ENCODE measurements around the gene KCNA1. TPM values are rescaled to one million over a fixed set of nuclear protein-coding genes. Genes with fewer than 3 reads are reported as not detected.

Gene KCNA1
- total RNA-seq, 1 donor from 2014 or later: not detected

GRCh38 chr12:4908684-4909409 lies 858 bp upstream of the KCNA1 start:
- ATAC-seq (no peak), DNase-seq (ENCODE audit: missing footprints) (no peak)
- intact Hi-C loops (cut with DNase I): no loop called here

- ATAC-seq (no peak), DNase-seq (ENCODE audit: missing footprints) (no peak)
- intact Hi-C loops (cut with DNase I): no loop called here
Observed at GRCh38 chr12:4909410-4909733, 333 bp upstream of the KCNA1 start.

DNA sequence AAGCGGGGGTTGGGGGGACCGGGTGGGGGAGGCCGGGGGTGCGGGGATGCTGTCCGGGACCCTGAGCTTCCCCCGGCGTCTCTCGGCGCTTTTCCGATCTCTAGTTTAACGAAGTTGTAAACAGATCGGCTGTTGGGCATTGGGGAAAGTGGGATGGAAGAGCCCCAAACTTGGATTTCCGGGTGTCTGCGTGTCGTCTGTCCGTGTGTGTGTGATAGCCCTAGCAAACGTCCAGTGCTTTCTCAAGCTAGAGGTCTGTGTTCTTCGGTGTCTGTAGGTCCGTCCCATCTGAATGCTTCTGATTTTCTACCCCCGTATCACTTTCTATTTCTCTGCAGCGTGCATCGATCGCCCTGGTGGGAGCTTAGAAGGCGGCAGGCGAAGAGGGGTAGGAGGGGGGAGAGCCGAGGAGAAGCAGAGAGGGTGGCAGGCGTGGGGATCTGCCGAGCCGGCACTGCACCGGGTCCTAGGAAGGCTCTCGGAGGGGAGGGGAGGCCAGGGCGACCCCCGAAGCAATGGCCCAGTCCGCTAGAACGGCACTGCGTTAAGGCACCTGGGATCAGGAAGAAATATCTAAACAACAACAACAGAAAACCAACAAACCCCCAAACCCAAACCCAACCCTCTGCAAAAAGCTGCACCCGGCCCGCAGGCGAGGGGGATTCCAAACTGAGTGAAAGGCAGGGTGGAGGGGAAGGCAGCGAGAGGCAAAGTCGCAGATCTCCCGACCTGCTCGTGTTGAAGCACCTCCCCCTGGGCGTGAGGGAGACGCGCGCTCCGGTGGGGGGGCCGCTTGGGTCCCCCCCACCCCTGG lies 1.0 kb downstream of the KCNA1 start:
- DNase-seq (ENCODE audit: missing footprints) (no peak), ATAC-seq (no peak)
- intact Hi-C loops (cut with DNase I): no loop called here

GRCh38 chr12:4911316-4911994 lies 1.8 kb downstream of the KCNA1 start:
- ATAC-seq (no peak), DNase-seq (ENCODE audit: missing footprints) (no peak)
- intact Hi-C loops (cut with DNase I): no loop called here

DNA sequence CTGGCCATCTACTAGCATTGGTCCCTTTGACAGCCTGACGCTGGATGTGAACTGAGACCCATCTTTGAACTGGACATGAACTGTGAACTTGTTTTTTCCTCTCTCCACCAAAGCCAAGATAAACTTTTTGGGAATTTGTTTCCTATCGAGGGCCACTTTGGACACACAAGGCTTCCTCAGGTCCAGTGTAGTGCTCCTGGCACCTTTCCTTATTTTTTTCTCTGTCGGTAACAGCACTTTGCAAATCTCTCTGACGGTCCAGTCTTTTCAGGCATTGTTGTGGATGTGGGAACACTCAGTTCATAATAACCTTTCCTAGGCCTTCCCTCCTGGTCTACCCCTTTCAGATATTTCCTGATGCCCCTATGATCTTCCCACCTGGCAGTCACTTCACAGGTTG lies 5.0 kb downstream of the KCNA1 start:
- DNase-seq (ENCODE audit: missing footprints): no peak
- ATAC-seq: no peak
- intact Hi-C loops (cut with DNase I): no loop called here

- intact Hi-C loops (cut with DNase I): no loop called here
- ATAC-seq (no peak), DNase-seq (ENCODE audit: missing footprints) (no peak)
Observed at GRCh38 chr12:4915752-4916151, 6.0 kb downstream of the KCNA1 start.

- ATAC-seq (no peak), DNase-seq (ENCODE audit: missing footprints) (no peak)
- intact Hi-C loops (cut with DNase I): no loop called here
Observed at GRCh38 chr12:4918950-4919660, 9.4 kb downstream of the KCNA1 start.

DNA sequence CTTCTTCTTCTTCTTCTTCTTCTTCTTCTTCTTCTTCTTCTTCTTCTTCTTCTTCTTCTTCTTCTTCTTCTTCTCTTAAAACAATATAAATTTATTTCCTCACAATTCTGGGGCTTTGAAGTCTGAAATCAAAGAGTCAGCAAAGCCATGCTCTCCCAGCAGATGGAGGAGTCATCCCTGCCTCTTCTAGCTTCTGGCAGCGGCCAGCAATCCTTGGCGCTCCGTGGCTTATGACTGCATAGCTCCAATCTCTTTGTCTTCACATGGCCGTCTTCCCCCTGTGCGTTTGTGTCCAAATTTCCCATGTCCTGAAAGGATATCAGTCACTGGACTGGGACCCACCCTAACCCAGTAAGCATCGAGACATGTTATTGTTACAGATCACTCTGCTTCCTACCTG lies 22.9 kb downstream of the KCNA1 start:
- ATAC-seq (no peak), DNase-seq (ENCODE audit: missing footprints) (no peak)
- intact Hi-C loops (cut with DNase I): no loop called here

GRCh38 chr12:4933411-4933810 lies 23.7 kb downstream of the KCNA1 start:
- no peak for ATAC-seq
- intact Hi-C loops (cut with DNase I): no loop called here

DNA sequence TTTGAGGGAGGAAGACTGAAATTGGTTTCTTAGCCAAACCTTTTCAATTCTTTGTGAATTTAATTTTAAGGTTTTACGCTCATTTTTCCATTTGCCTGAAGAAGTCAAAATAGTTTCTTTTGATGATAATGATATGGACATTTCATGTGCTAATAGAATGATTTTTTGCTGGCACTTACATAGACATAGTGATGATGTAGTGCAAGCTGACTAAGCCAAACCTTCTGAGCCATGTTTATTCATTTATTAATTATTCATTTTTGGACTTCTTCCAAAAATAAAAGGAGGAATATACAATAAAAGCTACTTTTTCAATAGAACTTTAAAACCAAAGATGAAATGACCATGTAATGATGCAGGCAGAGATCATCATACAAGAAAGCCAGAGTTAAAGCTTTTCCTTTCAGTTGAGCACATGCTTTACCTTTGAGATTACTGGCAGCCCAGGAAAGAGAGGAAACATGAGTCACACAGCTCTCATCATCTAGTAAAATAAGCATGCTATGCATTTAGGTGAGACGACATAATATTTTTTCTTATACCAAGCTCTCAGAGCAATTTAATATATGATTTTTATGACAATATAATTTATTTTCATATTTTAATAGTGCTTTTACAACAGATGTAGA lies 24.8 kb downstream of the KCNA1 start:
- intact Hi-C loops (cut with DNase I): no loop called here
- DNase-seq (ENCODE audit: missing footprints) (no peak), ATAC-seq (no peak)

More at GRCh38 chr12:4933411-4933810, 23.7 kb downstream of the KCNA1 start:
- DNase-seq (ENCODE audit: missing footprints): no peak

- intact Hi-C loops (cut with DNase I): no loop called here
- no peak for DNase-seq (ENCODE audit: missing footprints)
Observed at GRCh38 chr12:4938900-4939299, 29.2 kb downstream of the KCNA1 start.

GRCh38 chr12:4939418-4940023 lies 29.8 kb downstream of the KCNA1 start:
- no peak for DNase-seq (ENCODE audit: missing footprints)
- intact Hi-C loops (cut with DNase I): no loop called here
- no peak for ATAC-seq

More at GRCh38 chr12:4938900-4939299, 29.2 kb downstream of the KCNA1 start:
- ATAC-seq: no peak

DNA sequence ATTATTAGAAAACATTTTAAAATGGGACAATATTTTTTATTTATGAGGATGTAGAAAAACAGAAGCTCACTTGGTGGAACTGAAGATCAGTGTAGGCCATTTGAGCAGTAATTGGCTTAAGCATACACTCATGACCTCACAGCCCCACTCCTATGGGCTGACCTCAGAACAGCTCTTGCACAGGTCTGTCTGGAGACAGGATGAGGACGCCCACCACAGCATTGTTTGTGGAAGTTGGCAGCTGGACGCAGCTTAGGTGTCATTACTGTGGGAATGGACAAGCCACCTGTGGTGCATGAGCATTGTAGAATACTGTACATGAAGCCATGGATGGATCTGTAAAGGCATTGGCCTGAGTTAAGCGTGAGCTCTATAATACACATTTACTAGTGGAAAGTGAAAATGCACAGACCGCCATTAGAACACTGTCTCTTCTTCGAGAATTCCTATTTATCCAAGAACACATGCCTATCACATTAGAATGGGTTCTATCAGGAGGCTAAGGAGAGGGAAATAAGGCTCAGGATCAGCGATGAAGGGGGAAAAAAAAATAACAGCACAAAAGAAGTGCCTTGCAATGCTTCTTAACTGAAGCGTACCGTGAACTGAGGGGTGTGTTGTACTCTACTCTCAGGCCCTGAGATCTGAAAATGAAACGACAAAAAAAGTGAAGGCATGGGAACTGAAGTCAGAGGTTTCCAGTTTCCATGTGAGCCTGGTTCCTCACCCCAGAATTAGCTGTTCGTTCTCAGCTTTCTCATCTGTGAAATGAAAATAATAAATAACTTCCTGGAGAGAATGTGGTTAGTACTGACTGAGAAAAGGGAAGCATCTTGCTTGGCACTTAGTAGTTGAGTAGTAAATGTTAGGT lies 33.6 kb downstream of the KCNA1 start:
- no peak for ATAC-seq
- intact Hi-C loops (cut with DNase I): no loop called here
- DNase-seq (ENCODE audit: missing footprints): no peak

GRCh38 chr12:4943938-4944284 lies 34.2 kb downstream of the KCNA1 start:
- ATAC-seq: no peak
- intact Hi-C loops (cut with DNase I): no loop called here

DNA sequence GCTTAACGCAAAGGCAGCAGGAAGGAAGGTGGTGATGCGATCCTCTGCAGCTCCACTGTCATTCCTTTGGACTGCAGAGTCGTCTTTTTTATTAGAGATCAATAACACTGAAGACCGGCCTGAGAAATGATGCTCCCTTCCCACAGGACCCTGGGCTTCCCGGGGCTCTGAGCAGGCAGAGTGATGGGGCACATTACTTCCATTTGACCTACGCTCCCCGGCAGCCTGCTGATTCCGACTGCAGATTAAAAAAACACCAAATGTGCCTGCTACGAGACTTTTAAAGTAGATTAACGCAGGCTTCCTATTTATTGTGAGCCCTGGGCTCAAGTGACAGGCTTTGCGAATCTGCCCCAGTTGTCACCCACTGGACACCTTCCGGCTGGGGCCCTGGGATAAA lies 37.5 kb downstream of the KCNA1 start:
- ATAC-seq: no peak
- no peak for DNase-seq (ENCODE audit: missing footprints)

More at GRCh38 chr12:4943938-4944284, 34.2 kb downstream of the KCNA1 start:
- DNase-seq (ENCODE audit: missing footprints): no peak

GRCh38 chr12:4951083-4951482 lies 41.4 kb downstream of the KCNA1 start:
- intact Hi-C loops (cut with DNase I): no loop called here
- DNase-seq (ENCODE audit: missing footprints) (no peak), ATAC-seq (no peak)

More for the DNA sequence above, 37.5 kb downstream of the KCNA1 start:
- intact Hi-C loops (cut with DNase I): no loop called here

- intact Hi-C loops (cut with DNase I): no loop called here
- DNase-seq (ENCODE audit: missing footprints): no peak
- no peak for ATAC-seq
Observed at GRCh38 chr12:4951601-4952000, 41.9 kb downstream of the KCNA1 start.

Measured in Right ventricle myocardium inferior (tissue), 1 donor.